Measurements from ENCODE around the gene NECTIN4. TPM values are rescaled to one million over a fixed set of nuclear protein-coding genes. Genes with fewer than 3 reads are reported as not detected.
A peak's percentile ranks its signal among the peaks of the same experiment; 100 is the strongest.

The NECTIN4 gene
- total and polyA plus RNA-seq, 2 of the 13 experiments (the other 11 are each of a cell fraction or from before 2014, with no cell fraction given), result 5.9 to 12.4 TPM

GRCh38 chr1:161115132-161115711, 25.9 kb upstream of the NECTIN4 start (continued):
- TF ChIP-seq NFE2L2 (IDR thresholded peaks at IDR 0.05; ENCODE audit: low read length), result no peak
- no peak for TF ChIP-seq EP300 (IDR thresholded peaks at IDR 0.05; ENCODE audit: low read depth in 2 of 2, low read length in 2 of 2)
- peak; percentile 25; the same call in 1 of the 2 replicates for TF ChIP-seq EP300 (CRISPR knock-in tag; IDR thresholded peaks at IDR 0.05; ENCODE audit: borderline replicate concordance)
- TF ChIP-seq ZNF746 (CRISPR knock-in tag; IDR thresholded peaks at IDR 0.05), result no peak
- TF ChIP-seq GLI4 (CRISPR knock-in tag; IDR thresholded peaks at IDR 0.05; ENCODE audit: borderline replicate concordance), result no peak
- 0 out of 2 replicates have a peak, but pooled peaks have one; percentile 35 for TF ChIP-seq ZNF121 (CRISPR knock-in tag; IDR thresholded peaks at IDR 0.05)
- TF ChIP-seq ZNF460 (CRISPR knock-in tag; IDR thresholded peaks at IDR 0.05; ENCODE audit: borderline replicate concordance), result peak; percentile 36; the same call in 1 of the 2 replicates
- no peak for TF ChIP-seq HOXD1 (CRISPR knock-in tag; IDR thresholded peaks at IDR 0.05)
- peak; percentile 19; the same call in 1 of the 2 replicates for TF ChIP-seq CEBPG (CRISPR knock-in tag; IDR thresholded peaks at IDR 0.05)
- peak; percentile 67 for TF ChIP-seq ZBTB38 (CRISPR knock-in tag; IDR thresholded peaks at IDR 0.05)
- TF ChIP-seq FOSL2 (CRISPR knock-in tag; IDR thresholded peaks at IDR 0.05), result peak; percentile 89
- 0 out of 2 replicates have a peak, but pooled peaks have one; percentile 34 for TF ChIP-seq SAP130 (CRISPR knock-in tag; IDR thresholded peaks at IDR 0.05; ENCODE audit: low read depth)
- TF ChIP-seq PCBP1 (IDR thresholded peaks at IDR 0.05; ENCODE audit: borderline replicate concordance, low read depth, low read length), result no peak
- TF ChIP-seq ZNF672 (CRISPR knock-in tag; IDR thresholded peaks at IDR 0.05), result no peak
- TF ChIP-seq ZBTB33 (CRISPR knock-in tag; IDR thresholded peaks at IDR 0.05), result peak; percentile 75; the same call in 1 of the 2 replicates
- no peak for TF ChIP-seq CHCHD3 (CRISPR knock-in tag; IDR thresholded peaks at IDR 0.05)
- TF ChIP-seq ZNF572 (CRISPR knock-in tag; IDR thresholded peaks at IDR 0.05), result no peak
- TF ChIP-seq, protein P1, sequence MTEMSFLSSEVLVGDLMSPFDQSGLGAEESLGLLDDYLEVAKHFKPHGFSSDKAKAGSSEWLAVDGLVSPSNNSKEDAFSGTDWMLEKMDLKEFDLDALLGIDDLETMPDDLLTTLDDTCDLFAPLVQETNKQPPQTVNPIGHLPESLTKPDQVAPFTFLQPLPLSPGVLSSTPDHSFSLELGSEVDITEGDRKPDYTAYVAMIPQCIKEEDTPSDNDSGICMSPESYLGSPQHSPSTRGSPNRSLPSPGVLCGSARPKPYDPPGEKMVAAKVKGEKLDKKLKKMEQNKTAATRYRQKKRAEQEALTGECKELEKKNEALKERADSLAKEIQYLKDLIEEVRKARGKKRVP (CRISPR knock-in tag; IDR thresholded peaks at IDR 0.05), result peak in 1 of 2 experiments; percentile 67; a peak in 1 of 4 replicates
- no peak for TF ChIP-seq GATAD1 (CRISPR knock-in tag; IDR thresholded peaks at IDR 0.05)
- TF ChIP-seq ZBTB37 (CRISPR knock-in tag; IDR thresholded peaks at IDR 0.05), result no peak
- 0 out of 2 replicates have a peak, but pooled peaks have one; percentile 34 for TF ChIP-seq CEBPB (IDR thresholded peaks at IDR 0.05; ENCODE audit: borderline replicate concordance, low read depth, low read length)
- TF ChIP-seq ZNF629 (CRISPR knock-in tag; conservative IDR thresholded peaks at IDR 0.05), result no peak
- TF ChIP-seq ZBTB1 (CRISPR knock-in tag; IDR thresholded peaks at IDR 0.05; ENCODE audit: borderline replicate concordance), result no peak

Data from HepG2 (cell line).